HUDEP-2 (cell line): ENCODE data around the gene CYP46A1.
A peak's percentile ranks its signal among the peaks of the same experiment; 100 is the strongest.

Experiments used
- DNase-seq, 76 experiments: peaks; one replicate each; lab custom pipeline; 2025; ENCODE audit not compliant: unreplicated experiment in 76 of 76; lab: John Stamatoyannopoulos, UW

The CYP46A1 gene

GRCh38 chr14:99741227-99741976 is 57.3 kb downstream of the CYP46A1 start:
- no peak for DNase-seq

- no peak for DNase-seq
Observed at GRCh38 chr14:99742074-99742473, 58.0 kb downstream of the CYP46A1 start.

GRCh38 chr14:99742509-99743487 is 58.7 kb downstream of the CYP46A1 start:
- no peak for DNase-seq

- no peak for DNase-seq
Observed at GRCh38 chr14:99744199-99744872, 60.2 kb downstream of the CYP46A1 start.

- DNase-seq: no peak
Observed at GRCh38 chr14:99744873-99745224, 60.8 kb downstream of the CYP46A1 start.

- no peak for DNase-seq
Observed at GRCh38 chr14:99745307-99745951, 61.3 kb downstream of the CYP46A1 start.

- no peak for DNase-seq
Observed at GRCh38 chr14:99747167-99747566, 63.1 kb downstream of the CYP46A1 start.

- peak in 2 of 76 experiments; percentile 1 to 3 for DNase-seq
Observed at GRCh38 chr14:99747582-99748330, 63.7 kb downstream of the CYP46A1 start.

GRCh38 chr14:99748529-99748928 is 64.4 kb downstream of the CYP46A1 start:
- DNase-seq: no peak

GRCh38 chr14:99749142-99749541 is 65.0 kb downstream of the CYP46A1 start:
- no peak for DNase-seq

- DNase-seq: peak in 12 of 76 experiments; percentile 3 to 34 (median 15)
Observed at GRCh38 chr14:99749763-99750715, 65.9 kb downstream of the CYP46A1 start.

- DNase-seq: no peak
Observed at GRCh38 chr14:99750746-99751450, 66.8 kb downstream of the CYP46A1 start.

- peak in 2 of 76 experiments; percentile 1 to 29 for DNase-seq
Observed at GRCh38 chr14:99751539-99752485, 67.7 kb downstream of the CYP46A1 start.

- DNase-seq: no peak
Observed at GRCh38 chr14:99752486-99753121, 68.5 kb downstream of the CYP46A1 start.

- DNase-seq: no peak
Observed at GRCh38 chr14:99753225-99754140, 69.4 kb downstream of the CYP46A1 start.
